ENCODE results near the gene TMEM129.

TMEM129 gene

DNA sequence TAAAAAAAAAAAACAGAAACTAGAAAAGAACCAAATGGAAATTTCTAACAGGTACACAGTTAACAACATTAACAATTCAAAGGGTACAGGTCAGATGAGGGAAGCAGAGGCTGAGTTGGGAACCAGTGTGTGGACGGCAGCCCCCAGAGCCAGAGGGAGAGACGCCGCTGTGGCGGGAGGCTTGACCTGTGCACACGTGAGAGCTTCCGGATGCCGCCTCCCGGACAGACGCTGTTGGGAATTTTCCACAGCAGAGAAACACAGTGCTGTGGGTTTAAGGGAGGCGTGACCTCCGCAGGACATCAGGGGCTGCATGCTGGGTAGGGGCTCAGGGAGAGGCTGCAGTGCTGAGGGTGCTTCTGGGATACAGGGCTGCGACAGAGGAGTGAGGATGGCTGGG is 22.4 kb upstream of the TMEM129 start:
- DNase-seq, result no peak

- DNase-seq, result no peak
Measured at GRCh38 chr4:1741208-1741607, 20.1 kb upstream of the TMEM129 start.

GRCh38 chr4:1740021-1740545 is 19.0 kb upstream of the TMEM129 start:
- DNase-seq, result no peak

GRCh38 chr4:1739358-1739757 is 18.2 kb upstream of the TMEM129 start:
- DNase-seq, result no peak

GRCh38 chr4:1738410-1738809 is 17.3 kb upstream of the TMEM129 start:
- no peak for DNase-seq

DNA sequence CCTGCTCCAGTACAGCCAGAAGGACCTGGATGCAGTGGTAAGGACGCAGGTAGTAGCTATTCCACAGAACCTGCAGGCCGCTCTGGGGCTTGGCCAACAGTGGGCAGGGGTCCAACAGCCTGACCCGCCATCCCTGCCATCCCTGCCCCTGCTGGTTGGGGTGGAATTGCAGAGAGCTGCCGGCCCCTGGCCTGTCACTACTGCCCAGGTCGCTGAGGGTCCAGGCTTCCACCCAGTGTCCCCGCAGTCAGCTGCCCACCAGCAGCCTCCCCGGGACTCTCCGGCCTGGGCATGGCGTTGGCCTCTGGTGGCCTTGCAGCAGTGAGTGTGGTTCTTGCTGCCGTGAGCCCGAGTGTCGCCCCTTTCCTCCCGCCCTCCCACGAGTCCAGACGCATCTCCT is 16.5 kb upstream of the TMEM129 start:
- DNase-seq, result no peak

GRCh38 chr4:1736812-1737211 is 15.7 kb upstream of the TMEM129 start:
- DNase-seq, result no peak

DNA sequence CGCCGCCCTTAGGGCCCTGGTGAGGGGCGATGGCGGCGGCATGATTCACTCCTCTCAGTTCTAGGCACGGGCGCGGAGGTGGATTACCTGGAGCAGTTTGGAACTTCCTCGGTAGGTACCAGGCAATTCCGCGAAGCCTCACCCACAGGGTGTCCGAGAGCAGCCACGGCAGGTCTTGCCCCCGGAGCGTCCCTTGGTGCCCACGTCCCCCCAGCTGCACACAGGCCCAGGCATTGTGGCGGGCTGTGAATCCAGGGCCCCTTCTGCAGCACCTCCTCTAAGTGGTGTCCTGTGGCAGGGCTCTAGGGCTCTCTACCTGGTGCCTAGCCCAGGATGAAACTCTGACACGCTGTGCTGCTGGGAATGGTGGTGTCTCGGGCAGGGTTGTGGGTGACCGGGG is 14.1 kb upstream of the TMEM129 start:
- no peak for DNase-seq

- no peak for DNase-seq
Measured at GRCh38 chr4:1732911-1733310, 11.8 kb upstream of the TMEM129 start.

GRCh38 chr4:1731180-1731579 is 10.1 kb upstream of the TMEM129 start:
- DNase-seq, result no peak

DNA sequence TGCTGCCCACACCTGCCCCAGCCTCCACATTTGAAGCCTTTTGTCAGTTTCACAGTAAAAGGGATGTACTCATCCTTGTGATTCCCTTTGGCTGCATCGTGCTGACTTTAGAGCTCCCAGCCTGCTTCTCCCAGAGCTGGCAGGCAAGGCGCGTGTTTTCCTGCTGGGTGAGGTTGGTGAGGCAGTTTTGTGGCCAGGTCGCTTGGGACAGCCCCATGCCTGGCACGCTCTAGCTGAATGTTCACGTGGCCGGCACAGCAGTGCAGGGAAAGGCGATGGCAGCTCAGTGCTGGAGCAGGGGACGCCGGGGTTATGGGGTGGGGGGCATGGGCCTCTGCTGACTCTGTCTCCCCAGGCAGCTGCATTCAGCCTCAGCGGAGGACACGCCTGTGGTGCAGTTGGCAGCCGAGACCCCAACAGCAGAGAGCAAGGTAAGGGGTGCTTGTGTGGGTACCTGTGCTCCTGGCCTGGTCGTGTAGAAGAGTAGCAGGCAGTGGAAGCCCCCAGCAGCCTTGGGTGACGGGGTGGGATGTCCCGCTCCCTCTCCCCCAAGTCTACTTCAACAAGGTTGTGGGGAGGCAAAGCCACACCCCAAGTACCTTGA is 9.5 kb upstream of the TMEM129 start:
- DNase-seq, result no peak

GRCh38 chr4:1728061-1728980 is 7.2 kb upstream of the TMEM129 start:
- no peak for DNase-seq

DNA sequence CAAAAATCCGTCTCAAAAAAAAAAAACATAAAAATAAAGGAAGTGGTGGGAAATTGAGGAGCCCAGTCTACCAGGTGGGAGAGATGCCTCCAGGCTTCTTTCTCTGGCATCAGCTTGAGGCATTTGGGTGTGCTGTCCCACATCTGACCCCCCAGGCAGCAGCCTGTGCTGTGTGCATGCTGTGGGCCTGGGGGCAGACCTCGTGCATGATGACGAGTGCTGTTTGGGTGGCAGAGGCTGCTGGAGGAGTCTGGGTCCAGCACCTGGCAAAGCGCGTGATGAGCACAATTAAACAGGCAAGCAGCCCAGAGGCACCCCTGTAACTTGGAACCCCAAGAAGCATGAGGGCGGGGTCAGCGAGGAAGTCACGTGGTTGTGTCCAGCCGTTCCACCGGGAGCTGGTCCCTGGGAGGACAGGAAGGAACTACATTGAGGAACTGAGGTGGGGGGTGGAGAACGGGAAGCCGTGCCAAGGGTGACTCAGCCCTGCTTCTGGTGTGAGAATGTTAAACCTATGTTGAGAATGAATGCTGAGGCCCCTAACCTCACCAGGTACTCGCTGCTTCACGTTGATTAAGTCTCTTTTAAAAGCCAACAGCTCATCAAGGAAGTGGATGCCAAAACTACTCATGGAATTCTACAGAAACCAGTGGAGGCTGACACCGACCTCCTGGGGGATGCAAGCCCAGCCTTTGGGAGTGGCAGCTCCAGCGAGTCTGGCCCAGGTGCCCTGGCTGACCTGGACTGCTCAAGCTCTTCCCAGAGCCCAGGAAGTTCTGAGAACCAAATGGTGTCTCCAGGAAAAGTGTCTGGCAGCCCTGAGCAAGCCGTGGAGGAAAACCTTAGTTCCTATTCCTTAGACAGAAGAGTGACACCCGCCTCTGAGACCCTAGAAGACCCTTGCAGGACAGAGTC is 6.3 kb upstream of the TMEM129 start:
- DNase-seq, result no peak

- peak; percentile 97 for DNase-seq
Measured at GRCh38 chr4:1726146-1726934, 5.2 kb upstream of the TMEM129 start.

DNA sequence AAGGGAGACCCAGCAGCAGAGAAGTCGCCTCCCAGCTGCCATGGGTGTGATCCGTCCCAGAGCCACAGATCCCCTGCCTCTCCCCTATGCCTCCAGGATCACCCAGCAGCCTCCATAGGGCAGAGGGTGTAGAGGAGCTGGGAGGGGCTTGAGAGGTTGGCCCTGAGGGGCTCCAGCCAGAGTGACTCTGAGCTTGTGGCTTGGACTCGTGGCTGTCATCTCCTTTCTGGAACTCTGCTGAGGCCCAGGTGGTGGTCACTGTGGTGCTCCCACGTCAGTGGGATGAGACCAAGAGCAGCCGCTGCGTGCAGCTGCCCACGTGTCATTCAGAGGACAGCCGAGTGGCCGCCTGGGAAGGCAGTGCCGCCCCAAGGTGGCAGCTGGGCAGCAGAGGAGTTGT is 4.4 kb upstream of the TMEM129 start:
- DNase-seq, result no peak

- DNase-seq, result peak; percentile 82
Measured at GRCh38 chr4:1723131-1723801, 2.1 kb upstream of the TMEM129 start.

DNA sequence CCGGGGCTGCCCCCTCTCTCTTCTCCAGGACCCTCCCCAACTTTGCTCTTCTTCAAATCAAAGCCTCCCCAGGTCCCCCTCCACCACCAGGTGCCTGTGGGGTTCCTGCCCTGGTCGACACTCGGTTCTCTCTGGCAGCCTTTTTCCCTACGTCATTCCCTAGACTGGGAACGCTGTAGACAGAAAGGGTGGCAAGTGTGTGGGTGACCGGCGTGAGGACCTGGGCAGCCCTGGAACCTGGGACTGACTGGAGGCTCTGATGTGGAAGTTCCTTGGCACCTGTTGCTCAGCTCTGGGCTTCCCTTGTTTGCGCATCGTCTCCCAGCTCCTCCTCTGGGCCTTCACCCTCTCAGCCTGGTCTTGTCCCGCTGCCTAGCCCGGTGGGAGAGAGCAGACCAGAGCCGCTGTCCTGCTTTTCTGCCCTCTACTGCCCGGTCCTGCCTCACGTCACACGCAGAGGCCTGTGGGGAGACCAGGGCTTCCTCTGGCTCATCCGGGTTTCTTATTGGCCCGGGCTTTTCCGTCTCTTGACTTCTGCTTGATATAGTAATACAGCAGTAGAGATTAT is 1.5 kb upstream of the TMEM129 start:
- no peak for DNase-seq

- DNase-seq, result peak; percentile 65
Measured at GRCh38 chr4:1721666-1722550, 785 bp upstream of the TMEM129 start.

DNA sequence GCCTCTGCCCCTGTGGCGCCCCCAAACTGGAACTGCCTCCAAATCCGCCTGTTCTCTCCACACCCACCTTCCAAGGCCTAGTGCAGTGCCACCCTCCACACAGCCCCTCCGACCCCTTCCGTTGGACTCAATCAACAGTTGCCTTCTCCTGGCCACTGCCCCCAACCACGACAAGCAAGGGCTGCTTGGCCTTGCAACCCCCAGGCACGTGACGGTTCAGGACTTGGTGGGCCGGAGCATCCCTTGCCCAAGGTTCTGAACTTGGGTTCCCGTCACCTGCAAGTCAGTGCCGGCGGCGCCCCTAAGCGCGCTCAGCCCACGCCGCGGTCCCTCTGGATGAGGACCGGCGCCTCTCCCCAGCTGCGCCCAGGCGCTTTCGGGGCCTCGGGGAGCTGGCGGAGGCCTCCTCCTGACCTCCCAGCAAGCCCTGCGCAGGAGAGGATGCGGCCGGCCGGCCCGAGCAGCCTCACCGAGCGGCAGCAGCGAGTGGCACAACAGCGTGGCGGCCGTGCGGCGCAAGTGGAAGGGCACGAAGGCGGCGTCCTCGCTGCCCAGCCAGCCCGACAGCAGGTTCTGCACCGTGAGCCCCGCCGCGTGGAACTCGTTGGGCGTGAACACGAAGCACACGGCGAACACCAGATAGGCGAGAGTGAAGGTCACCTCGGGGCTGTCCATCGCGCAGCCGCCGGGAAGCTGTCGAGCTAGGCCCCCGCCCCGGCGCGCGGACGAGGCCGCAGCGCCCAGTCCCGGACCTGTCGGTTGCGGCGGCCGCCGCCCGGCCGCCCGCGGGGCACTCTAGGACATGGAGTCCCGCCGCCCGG is 750 bp downstream of the TMEM129 start:
- DNase-seq, result peak; percentile 84

Measured in activated CD8-positive, alpha-beta memory T cell treated with anti-CD3 and anti-CD28 coated beads for 24 hours (primary cell).